ENCODE results near the gene PDE11A. TPM values are rescaled to one million over a fixed set of nuclear protein-coding genes. Genes with fewer than 3 reads are reported as not detected.

PDE11A gene
- total RNA-seq, 1 experiment from 2014 or later: 0.13 TPM

DNA sequence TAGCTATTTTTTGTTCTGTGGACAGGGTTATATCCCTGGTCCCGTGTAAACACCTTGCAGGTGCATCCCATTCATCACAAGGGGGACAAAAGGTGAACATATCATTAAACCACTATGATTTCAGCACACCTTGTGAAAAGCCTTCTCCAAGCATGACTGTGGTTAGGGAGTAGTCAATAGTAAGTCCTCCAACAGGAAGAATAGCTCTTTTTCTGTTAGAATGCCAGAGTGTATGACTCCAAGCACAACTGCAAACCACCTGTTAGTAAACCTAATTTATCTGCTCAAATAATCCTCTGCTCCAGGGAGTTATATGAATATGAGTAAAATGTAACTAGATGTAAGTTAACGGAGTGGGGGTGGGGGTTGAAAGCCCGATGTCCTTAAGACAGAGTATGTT is 439.5 kb downstream of the PDE11A start:
- no peak overlapping the region for H3K4me3 Mint-ChIP-seq
- H4K91ac ChIP-seq (ENCODE audit: insufficient read length, low read depth, low read length): no peak overlapping the region
- H3K9me3 Mint-ChIP-seq: no peaks in the 10 kb centered on the region
- no peaks in the 10 kb centered on the region for H3K27me3 ChIP-seq (ENCODE audit: insufficient read depth, low read length)
- H3K27ac ChIP-seq (ENCODE audit: insufficient read length, low read depth, low read length): no peak overlapping the region
- no peak overlapping the region for H4K5ac ChIP-seq (ENCODE audit: insufficient read length, low read depth, low read length)
- no peak overlapping the region for H2AFZ ChIP-seq (ENCODE audit: low read length)
- no peaks in the 10 kb centered on the region for H3K36me3 Mint-ChIP-seq (ENCODE audit: insufficient read depth in 1 of 3, low read depth in 3 of 3)
- peaks cover 4% of the 10 kb centered on the region; the same call in 1 of the 2 replicates for H3K27me3 Mint-ChIP-seq (ENCODE audit: low read depth)
- no peak overlapping the region for H3K27ac Mint-ChIP-seq
- H3K79me1 ChIP-seq (ENCODE audit: insufficient read depth, low read depth, low read length, poor library complexity, severe bottlenecking): no peaks in the 10 kb centered on the region
- H3K14ac ChIP-seq (ENCODE audit: insufficient read depth, low read length): no peak overlapping the region
- no peaks in the 10 kb centered on the region for H3K9me3 ChIP-seq (ENCODE audit: control insufficient read depth, low read depth, low read length)
- no peak overlapping the region for H2BK12ac ChIP-seq (ENCODE audit: insufficient read length, low read depth, low read length)
- no peak for DNase-seq
- no peak overlapping the region for H2BK20ac ChIP-seq (ENCODE audit: low read depth, low read length, poor library complexity, severe bottlenecking)
- H3K23ac ChIP-seq (ENCODE audit: insufficient read length, low read depth, low read length): no peak overlapping the region
- TF ChIP-seq, protein P1, sequence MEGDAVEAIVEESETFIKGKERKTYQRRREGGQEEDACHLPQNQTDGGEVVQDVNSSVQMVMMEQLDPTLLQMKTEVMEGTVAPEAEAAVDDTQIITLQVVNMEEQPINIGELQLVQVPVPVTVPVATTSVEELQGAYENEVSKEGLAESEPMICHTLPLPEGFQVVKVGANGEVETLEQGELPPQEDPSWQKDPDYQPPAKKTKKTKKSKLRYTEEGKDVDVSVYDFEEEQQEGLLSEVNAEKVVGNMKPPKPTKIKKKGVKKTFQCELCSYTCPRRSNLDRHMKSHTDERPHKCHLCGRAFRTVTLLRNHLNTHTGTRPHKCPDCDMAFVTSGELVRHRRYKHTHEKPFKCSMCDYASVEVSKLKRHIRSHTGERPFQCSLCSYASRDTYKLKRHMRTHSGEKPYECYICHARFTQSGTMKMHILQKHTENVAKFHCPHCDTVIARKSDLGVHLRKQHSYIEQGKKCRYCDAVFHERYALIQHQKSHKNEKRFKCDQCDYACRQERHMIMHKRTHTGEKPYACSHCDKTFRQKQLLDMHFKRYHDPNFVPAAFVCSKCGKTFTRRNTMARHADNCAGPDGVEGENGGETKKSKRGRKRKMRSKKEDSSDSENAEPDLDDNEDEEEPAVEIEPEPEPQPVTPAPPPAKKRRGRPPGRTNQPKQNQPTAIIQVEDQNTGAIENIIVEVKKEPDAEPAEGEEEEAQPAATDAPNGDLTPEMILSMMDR (conservative IDR thresholded peaks at IDR 0.05): no peak
- no peaks in the 10 kb centered on the region for H3K79me2 ChIP-seq (ENCODE audit: insufficient read depth, low read length)
- no peak overlapping the region for H3K9ac ChIP-seq (ENCODE audit: extremely low read depth, insufficient read length, low read length)
- no peak overlapping the region for H2BK120ac ChIP-seq (ENCODE audit: low read depth, low read length, poor library complexity, severe bottlenecking)
- no peak overlapping the region for H3K4me2 ChIP-seq (ENCODE audit: insufficient read depth, insufficient read length, low read length)
- peaks cover 6 to 10% of the 10 kb centered on the region in 2 experiments; a peak in 2 of 4 replicates for H3K4me1 Mint-ChIP-seq
- H2BK15ac ChIP-seq (ENCODE audit: low read depth, low read length): no peak overlapping the region
- H3K18ac ChIP-seq (ENCODE audit: insufficient read length, low read depth, low read length): no peak overlapping the region
- no peaks in the 10 kb centered on the region for H3K23me2 ChIP-seq (ENCODE audit: insufficient read length, low read depth, low read length, poor library complexity, severe bottlenecking)
- no peak overlapping the region for H2BK5ac ChIP-seq (ENCODE audit: insufficient read length, low read length)
- H3K56ac ChIP-seq (ENCODE audit: insufficient read length, low read depth, low read length): no peak overlapping the region
- H4K8ac ChIP-seq (replicated peaks; ENCODE audit: insufficient read length, low read depth, low read length): no peak overlapping the region
- no peaks in the 10 kb centered on the region for H3K4me1 ChIP-seq (ENCODE audit: insufficient read depth, low read length)
- no peak overlapping the region for H3T11ph ChIP-seq (ENCODE audit: low read length)
- H3K4ac ChIP-seq (ENCODE audit: low read depth, low read length): no peak overlapping the region
- WGBS (ENCODE audit: extremely low coverage, insufficient read length, low lambda C conversion rate): no CpG with 5 or more reads among the region's 3 CpGs
- no peaks in the 10 kb centered on the region for H4K20me1 ChIP-seq (ENCODE audit: control insufficient read depth, insufficient read depth, insufficient read length)
- no peak overlapping the region for H2AK5ac ChIP-seq (ENCODE audit: insufficient read length, low read length)
